Loucy (cell line): ENCODE data around the gene SSB.

Experiments
- EZH2phosphoT487 ChIP-seq: fragments of 200-600 bp; IDR thresholded peaks from 2 replicates; pipeline ENCODE4 v1.6.1; 2018; ENCODE audit warnings: antibody characterized with exemption, mild to moderate bottlenecking, moderate library complexity, borderline replicate concordance
- TF ChIP-seq, protein P1 (sequence below): fragments of 200-600 bp; sonication (generic); conservative IDR thresholded peaks from 2 replicates; pipeline ENCODE4 v1.5.1; 2014; ENCODE audit warnings: mild to moderate bottlenecking, antibody characterized with exemption, low read length

DNA sequence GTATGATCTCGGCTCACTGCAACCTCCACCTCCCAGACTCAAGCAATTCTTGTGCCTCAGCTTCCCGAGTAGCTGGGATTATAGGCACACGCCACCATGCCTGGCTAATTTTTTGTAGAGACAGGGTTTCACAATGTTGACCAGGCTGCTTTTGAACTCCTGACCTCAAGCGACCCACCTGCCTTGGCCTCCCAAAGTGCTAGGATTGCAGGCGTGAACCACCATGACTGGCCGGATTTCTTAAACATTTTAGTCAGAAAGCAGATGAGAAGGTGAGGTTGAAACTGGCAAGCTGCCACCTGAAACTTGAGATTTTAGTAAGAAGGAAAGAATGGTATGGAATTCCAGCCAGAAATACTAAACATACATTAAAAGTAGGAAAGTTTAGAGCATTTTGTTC is 33.1 kb upstream of the SSB start:
- TF ChIP-seq, protein P1, sequence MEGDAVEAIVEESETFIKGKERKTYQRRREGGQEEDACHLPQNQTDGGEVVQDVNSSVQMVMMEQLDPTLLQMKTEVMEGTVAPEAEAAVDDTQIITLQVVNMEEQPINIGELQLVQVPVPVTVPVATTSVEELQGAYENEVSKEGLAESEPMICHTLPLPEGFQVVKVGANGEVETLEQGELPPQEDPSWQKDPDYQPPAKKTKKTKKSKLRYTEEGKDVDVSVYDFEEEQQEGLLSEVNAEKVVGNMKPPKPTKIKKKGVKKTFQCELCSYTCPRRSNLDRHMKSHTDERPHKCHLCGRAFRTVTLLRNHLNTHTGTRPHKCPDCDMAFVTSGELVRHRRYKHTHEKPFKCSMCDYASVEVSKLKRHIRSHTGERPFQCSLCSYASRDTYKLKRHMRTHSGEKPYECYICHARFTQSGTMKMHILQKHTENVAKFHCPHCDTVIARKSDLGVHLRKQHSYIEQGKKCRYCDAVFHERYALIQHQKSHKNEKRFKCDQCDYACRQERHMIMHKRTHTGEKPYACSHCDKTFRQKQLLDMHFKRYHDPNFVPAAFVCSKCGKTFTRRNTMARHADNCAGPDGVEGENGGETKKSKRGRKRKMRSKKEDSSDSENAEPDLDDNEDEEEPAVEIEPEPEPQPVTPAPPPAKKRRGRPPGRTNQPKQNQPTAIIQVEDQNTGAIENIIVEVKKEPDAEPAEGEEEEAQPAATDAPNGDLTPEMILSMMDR: no peak
- no peak for TF ChIP-seq EZH2phosphoT487
